ENCODE measurements around the gene HBZ.
"Not testable (repeated sequence)": the region's sequence is repeated elsewhere in the genome, so short reads cannot be mapped to it uniquely, and the experiment has no call there.

HBZ gene

GRCh38 chr16:179211-180092, 27.0 kb downstream of the HBZ start:
- DNase-seq (ENCODE audit: low spot score) = no peak

GRCh38 chr16:180101-180675, 27.7 kb downstream of the HBZ start, which contains the start of gene HBQ1:
HBQ1 (plus strand) TSS chr16:180459; CDS start chr16:180487, 28 bp downstream.
- peak; percentile 78 for DNase-seq (ENCODE audit: low spot score)

- peak; percentile 92 for DNase-seq (ENCODE audit: low spot score)
Measured at GRCh38 chr16:180681-181564, 28.5 kb downstream of the HBZ start.

- DNase-seq (ENCODE audit: low spot score) = no peak
Measured at GRCh38 chr16:181565-182021, 29.1 kb downstream of the HBZ start.

GRCh38 chr16:183005-183404, 30.6 kb downstream of the HBZ start:
- no peak for DNase-seq (ENCODE audit: low spot score)

- DNase-seq (ENCODE audit: low spot score) = no peak
Measured at GRCh38 chr16:185213-185612, 32.8 kb downstream of the HBZ start.

GRCh38 chr16:185691-186090, 33.2 kb downstream of the HBZ start:
- DNase-seq (ENCODE audit: low spot score) = no peak

GRCh38 chr16:187330-187729, 34.9 kb downstream of the HBZ start:
- DNase-seq (ENCODE audit: low spot score) = no peak

GRCh38 chr16:188674-189073, 36.2 kb downstream of the HBZ start:
- DNase-seq (ENCODE audit: low spot score) = no peak

- no peak for DNase-seq (ENCODE audit: low spot score)
Measured at GRCh38 chr16:189604-190186, 37.3 kb downstream of the HBZ start.

- no peak for DNase-seq (ENCODE audit: low spot score)
Measured at GRCh38 chr16:191831-192230, 39.4 kb downstream of the HBZ start.

- DNase-seq (ENCODE audit: low spot score) = no peak
Measured at GRCh38 chr16:192686-193085, 40.2 kb downstream of the HBZ start.

- no peak for DNase-seq (ENCODE audit: low spot score)
Measured at GRCh38 chr16:193441-193840, 41.0 kb downstream of the HBZ start.

- no peak for DNase-seq (ENCODE audit: low spot score)
Measured at GRCh38 chr16:194516-194915, 42.1 kb downstream of the HBZ start.

- peak; percentile 37 for DNase-seq (ENCODE audit: low spot score)
Measured at GRCh38 chr16:200388-200787, 47.9 kb downstream of the HBZ start.

- no peak for DNase-seq (ENCODE audit: low spot score)
Measured at GRCh38 chr16:203246-203645, 50.8 kb downstream of the HBZ start.

- DNase-seq (ENCODE audit: low spot score) = not testable (repeated sequence)
Measured at GRCh38 chr16:204046-204445, 51.6 kb downstream of the HBZ start.

Data from GM03348 (cell line).